GM19455 (cell line): ENCODE data around the gene MTMR11.
"Not testable (repeated sequence)": the region's sequence is repeated elsewhere in the genome, so short reads cannot be mapped to it uniquely, and the experiment has no call there.

ENCODE experiments used
- ATAC-seq: cut with Tn5 transposase; IDR thresholded peaks from one replicate; pipeline ENCODE4 v1.9.1; 2021; ENCODE audit not compliant: unreplicated experiment

Gene MTMR11, protein sequence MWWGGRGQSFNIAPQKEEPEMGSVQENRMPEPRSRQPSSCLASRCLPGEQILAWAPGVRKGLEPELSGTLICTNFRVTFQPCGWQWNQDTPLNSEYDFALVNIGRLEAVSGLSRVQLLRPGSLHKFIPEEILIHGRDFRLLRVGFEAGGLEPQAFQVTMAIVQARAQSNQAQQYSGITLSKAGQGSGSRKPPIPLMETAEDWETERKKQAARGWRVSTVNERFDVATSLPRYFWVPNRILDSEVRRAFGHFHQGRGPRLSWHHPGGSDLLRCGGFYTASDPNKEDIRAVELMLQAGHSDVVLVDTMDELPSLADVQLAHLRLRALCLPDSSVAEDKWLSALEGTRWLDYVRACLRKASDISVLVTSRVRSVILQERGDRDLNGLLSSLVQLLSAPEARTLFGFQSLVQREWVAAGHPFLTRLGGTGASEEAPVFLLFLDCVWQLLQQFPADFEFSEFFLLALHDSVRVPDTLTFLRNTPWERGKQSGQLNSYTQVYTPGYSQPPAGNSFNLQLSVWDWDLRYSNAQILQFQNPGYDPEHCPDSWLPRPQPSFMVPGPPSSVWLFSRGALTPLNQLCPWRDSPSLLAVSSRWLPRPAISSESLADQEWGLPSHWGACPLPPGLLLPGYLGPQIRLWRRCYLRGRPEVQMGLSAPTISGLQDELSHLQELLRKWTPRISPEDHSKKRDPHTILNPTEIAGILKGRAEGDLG

DNA sequence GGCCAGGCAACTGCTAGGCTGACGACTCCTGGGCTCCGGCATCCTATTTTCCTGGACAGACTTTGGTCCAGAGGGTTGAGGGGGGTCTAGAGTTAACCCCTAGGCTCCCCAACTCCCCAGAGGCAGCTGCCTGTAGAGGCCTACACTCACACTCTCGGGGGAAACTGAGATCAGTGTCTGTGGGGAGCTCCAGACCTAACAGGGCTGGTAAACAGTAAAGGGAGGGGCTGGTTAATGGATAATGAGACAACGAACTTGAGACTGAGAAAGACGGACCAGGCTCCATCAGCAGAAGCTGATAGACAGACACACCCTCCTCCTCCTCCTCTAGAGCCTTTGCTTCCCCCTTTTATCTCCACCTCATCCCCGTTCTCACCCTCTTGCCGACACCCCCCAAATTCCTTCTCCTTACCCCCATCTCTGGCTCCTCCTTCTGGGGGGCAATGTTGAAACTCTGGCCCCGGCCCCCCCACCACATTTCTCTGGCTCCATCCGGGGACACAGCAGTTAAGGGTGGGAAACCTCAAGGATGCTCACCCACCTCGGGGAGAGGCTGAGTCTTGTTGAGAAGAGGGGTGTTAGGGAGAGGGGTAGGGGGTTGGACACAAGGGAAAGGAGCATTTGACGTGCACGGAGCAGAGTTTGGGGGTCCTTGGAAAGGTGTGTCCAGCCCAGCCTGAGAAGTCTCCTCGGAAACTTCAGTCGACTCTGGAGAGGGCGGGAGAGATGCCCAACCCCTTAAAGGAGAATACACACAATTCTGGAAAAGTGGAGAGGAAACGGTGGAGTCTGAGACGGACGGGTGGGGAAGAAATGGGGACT, at the start of gene MTMR11:
Gene MTMR11, minus strand, starts transcription at position 710 of the 822 bp plus-strand sequence. Its CDS starts 232 bp downstream, at position 478.
- ATAC-seq: no peak

DNA sequence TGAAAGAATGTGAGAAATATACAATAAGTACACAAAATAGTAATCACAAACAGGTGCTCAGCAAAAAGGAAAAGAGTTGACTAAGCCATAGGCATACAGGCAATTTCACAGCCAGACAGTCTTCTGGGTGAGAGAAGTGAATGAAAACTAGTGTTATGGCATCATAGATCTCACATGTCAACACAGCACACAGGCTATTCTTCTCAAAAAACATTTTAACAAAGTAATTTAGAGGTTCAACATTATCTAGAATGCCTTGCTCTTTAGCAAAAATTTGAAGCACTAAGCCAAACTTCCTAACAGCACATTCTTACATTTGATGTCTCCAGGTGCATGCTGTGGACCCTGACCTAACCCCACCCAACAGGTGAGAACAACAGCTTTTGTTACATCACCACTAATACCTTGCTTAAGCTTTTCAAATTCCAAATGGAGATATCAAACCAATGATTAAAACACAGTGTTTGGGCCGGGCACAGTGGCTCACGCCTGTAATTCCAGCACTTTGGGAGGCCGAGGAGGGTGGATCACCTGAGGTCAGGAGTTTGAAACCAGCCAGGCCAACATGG, 43.4 kb upstream of the MTMR11 start:
- no peak for ATAC-seq

DNA sequence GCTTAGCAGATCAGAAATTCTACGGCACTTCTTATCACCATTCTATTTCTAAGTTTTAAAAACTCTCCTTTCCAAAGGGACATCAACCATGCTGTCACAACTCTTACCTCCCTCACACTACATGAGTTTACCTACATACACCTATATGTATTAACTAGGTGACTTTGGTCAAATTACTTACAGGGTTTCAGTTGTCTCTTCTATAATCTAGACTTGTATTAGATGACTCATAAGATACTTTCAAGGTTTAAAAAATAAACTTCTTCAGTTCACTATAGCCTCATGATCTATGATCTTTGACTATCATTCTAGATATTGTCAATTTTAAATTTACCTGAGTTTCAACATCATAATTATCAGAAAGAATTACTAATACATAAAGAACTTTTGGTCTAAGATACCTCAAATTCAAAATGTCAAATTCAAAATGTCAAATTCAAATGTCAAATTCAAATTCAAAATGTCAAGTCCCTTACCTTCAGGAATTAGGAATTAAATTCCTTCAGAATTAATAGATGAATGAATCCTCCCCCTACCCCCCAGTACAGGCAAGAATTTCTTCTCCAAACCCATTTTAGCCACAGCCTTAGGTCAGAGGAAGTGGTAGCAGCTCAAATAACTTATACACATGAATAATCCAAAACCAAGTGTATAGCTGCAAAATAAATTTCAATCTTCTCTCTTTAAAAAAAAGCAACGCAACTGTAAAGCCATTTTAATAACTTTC, 42.7 kb upstream of the MTMR11 start:
- ATAC-seq: no peak

DNA sequence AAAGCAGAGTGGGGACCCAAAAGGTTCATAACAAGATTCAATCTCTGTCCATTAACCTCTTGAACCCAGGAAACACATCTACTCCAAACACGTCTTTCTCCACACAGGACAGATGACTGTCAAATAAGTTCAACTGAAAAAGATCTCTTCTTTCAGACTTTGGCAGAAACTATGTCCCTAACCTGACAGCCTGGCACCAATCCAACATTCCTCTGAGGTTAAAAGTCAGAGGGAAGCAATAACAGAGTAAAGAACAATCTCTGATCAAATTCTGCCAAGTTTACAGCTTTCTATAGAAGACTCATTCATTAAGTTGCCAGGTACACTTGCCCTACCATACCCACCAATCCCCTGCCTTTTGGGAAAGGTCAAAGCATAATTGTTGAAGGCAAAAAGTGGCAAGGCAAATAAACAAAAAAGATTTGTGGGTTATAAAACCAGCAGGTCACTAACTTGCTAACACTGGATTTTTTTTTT, 41.9 kb upstream of the MTMR11 start:
- no peak for ATAC-seq

DNA sequence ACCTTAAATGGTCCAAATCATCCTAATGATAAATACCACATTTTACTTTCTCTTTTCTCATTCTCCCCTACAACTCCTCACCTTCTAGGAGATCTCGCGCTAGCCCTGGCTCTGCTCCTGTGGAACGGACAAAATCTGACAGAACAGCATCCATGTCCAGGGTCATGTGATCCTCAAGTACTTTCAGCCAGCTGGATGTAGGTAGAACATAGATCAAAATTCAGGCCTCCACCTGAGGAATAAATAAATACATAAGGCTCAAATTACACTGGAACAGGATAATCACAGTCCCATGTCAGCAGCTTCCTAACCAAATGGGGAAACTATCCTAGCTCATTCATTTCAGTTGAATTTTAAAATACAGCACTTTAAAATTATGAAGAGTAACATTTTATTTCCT, 40.7 kb upstream of the MTMR11 start:
- ATAC-seq: no peak

DNA sequence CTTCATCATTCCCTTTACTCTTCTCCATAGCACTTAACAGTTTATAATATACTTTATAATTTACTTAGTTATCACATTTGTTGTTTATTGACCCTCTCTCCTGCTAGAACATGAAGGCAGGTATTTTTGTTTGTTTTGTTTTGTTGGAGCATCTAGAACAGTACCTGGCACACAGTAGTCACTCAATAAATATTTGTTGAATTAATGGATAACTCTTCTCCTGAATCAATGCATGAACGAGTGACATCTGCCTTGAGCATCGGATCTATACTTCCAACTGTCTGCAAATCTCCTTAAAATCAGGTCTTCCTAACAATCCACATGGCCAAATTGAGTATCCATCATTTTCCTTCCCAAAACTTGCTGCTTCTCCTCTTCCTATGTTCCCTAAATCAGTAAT, 35.9 kb upstream of the MTMR11 start:
- ATAC-seq: no peak

DNA sequence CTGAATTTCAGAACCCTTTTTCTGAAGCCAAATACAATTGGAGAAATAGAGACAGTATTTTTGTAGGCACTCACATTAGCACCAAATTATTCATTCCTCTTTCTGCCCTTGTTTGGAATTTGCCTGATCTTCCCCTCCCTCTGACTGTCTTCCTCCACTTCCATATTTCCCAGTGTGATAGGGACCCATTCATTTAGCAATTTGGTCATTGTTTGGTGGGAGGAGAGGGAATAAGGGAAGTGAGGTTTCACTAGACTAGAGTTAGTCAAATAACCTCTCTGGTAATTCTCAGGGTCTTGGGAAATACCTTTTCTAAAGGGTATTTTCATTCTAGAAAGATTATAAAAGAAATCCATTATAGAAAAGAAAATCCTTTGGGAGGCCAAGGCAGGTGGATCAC, 31.0 kb upstream of the MTMR11 start:
- no peak for ATAC-seq

DNA sequence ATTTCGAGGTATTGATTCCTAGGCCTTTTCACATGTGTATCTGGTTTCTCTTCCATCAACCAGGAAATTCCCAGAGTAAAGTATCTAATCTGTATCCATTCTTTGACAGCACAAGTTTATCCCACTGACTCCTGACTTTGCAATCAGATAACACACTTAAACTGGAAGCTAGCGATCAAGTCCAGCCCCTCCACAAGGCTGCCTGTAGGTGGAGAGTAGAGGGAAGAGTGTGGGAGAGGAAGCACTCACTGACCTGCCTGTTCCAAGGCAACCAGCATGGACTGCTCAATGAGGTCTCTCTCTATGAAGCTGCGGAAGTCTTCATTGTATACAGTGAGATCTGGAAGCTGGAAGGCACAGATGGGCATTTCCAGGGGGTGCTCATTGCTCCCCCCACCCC, 30.4 kb upstream of the MTMR11 start:
- no peak for ATAC-seq

DNA sequence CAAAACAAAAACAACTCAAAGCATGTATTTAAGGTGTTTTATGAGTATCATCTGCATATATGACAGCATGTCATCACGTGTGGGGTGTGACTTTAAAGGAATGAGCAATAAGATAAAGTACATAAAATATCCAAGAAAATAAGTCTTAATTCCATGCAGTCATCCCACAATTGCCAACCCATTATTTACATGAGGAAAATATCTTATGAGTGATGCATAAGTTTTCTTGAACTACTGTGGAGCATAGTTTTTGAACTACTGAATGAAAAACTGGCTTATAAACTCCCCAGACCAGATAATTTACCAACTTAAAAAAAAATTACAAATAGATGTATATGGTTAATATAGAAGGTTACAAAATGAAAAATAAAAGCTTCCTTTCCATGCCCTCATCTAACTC, 29.7 kb upstream of the MTMR11 start:
- ATAC-seq: no peak

DNA sequence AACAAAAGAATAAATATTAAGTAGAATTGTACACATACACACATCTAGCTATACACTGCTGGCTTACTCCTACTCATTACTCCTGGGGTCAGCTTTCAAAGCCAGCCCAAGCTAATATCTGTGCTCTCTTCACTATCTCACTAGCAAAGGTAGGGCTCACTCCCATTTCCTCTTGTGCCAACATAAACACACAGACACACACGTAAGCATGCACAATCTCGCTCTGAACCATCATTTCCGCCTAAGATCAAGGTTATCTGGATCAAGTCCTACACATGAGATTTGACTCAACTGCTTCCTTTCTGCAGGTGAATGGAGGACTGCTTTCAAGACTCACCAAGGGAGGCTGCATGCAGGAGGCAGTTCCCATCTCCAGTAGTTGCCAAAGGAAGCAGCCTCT, 28.8 kb upstream of the MTMR11 start:
- ATAC-seq: no peak

DNA sequence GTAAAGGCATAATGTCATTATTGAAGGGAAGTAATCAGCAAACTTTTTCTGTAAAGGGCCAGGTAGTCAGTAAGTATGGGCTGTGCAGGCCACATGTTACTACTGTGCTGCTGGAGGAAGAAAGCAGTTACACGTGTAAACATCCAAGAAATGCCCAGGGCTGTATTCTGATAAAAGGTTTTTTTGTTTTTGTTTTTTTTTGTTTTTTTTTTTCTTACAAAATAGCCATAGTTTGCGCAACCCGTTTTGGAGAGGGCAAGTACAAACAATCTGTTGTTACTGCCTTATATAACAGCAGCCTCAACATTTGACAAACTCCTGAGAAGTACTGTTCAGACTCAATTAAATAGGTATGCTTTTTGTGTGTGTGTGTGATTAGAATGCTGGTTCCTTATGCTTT, 26.7 kb upstream of the MTMR11 start:
- no peak for ATAC-seq

DNA sequence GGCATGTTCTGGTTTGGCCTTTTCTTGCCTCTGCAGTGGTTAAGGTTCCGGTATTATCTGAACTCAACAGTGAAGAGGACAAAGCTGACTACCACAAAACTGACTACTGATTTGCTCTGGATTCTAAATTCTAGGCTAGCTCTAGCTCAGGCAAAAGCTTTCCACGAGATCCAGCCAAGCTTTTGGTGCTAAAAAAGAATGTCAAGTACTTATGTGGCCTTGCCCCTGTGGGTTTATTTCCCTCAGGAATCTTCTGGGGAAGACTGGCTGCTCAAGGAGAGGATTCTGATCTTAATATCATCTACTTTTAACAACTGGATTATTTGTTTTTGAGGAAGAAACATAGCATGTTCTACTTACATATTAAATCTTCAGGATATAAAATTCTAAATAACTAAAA, 26.1 kb upstream of the MTMR11 start:
- ATAC-seq: no peak

DNA sequence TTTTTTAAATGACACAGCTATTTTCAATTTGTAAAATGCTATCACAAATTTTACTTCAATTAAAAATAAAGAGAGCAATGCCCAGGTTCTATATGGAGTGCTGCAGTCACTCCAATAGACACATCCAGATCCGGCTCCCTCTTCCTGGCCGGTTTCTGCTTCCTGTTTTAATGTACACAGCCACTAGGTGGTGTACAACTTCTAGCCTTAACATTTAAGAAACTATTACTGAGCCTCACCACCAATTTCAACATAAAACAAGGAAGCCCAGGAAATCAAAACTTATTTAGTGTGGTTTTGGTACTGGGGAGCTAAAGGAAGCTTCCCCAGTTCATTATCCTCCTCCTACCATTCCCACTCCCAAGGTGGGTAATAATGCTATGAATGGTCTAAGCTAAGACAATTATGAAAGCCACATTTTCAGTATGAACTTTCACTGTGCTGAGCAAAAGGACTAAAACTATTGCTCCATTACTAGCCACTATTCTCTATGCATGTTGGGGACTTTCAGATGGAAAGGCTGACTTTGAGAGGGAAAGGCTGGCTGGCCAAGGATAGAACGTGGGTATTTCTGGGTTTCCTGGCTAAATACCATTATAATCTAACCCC, 25.5 kb upstream of the MTMR11 start:
- no peak for ATAC-seq

DNA sequence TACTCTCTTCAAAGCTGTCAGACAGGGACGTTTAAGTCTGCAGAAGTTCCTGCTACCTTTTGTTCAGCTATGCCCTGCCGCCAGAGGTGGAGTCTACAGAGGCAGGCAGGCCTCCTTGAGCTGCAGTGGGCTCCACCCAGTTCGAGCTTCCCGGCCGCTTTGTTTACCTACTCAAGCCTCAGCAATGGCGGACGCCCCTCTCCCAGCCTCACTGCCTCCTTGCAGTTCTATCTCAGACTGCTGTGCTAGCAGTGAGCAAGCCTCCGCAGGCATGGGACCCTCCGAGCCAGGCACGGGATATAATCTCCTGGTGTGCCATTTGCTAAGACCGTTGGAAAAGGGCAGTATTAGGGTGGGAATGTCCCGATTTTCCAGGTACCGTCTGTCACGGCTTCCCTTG, 20.9 kb upstream of the MTMR11 start:
- not testable (repeated sequence) for ATAC-seq

DNA sequence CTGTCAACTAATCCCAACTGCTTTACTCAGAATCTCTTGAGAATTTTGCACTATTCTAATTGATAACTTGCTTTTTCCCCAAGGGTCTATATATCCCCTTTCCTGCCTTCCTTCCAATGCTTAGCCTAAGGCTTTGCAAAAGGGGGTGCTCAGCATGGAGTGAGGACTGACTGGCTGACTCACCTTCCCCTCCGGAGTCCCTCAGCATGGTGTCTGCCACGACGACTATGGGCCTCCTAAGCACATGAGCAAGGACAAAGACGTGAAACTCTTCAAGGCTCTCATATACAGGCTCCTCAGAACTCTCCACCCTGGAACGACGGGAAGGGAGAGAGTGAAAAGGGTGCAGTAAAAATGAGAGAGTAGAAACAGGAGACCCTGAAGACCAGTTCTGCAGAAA, 13.2 kb upstream of the MTMR11 start:
- no peak for ATAC-seq

DNA sequence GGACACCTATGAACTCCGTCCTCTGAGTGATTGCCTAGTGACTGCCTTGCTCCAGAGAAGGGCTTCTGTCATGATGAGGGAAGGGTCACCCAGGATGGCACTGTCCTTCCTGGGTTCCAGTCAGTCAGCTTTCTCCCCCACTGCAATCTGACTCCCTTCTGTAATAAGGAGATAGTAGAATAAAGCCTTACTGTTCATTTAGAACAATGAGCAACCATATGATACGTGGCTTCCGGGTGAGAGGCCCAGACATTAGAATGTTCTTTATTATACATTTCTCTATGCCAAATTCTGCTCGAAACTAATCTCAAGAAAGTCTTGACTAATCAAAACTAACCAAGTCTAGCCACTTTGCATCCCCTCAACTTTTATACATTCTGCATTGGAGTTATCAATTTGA, 8.5 kb upstream of the MTMR11 start:
- ATAC-seq: no peak

DNA sequence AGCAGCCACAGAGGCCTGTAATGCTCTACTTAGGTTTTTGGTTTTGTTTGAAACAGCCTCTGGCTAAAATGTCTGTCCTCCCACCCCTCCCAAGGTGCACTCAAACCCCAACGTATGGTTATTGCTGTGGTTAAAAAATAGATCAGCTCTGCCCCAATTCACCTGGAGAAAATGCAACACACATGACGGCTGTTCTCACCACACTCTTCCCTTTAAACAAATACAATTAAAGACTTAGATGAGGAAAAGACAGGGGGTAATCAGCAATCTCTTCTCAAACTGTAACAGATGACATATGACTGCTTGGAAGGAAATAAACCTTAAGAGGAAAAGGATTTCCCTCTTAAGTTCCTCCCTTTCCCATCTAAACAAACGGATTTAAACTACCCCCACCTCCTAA, 6.2 kb upstream of the MTMR11 start:
- no peak for ATAC-seq

DNA sequence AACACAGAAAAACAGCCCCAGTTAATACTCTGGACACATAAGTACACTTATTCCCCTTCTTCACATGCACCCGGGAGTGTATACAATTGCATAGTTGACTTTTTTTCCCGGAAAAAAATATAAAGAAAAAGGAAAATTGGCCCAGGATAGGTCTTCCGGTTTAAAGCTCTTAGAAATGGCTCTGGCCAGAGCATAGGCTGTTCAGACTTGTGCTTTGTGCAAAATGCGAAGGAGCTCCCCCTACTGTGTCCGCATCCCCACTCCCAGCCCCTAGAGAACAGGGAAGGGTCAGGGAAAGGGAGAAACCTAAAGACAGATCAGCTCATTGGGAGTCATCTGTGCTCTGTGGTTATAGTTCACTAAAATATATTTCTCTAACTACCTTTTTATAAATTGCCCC, 5.5 kb upstream of the MTMR11 start:
- no peak for ATAC-seq

DNA sequence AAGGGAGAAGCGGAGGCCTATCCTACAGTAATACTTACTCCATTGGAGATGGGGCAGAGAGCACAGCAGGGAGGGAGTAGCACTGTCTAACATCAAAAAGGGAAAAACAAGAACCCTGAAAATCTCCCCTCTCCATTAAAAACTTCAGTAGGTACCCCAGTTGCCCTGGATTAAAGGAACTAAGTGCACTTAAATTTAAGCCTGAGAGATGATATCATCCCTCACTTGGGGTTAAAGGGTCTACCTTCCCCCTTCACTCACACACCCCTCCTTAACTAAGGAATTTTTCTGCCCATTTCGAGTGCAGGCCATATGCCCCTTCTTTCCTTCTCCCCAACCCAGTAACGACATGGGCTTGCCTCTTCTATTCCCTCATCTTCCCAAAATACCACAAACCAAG, 3.7 kb upstream of the MTMR11 start:
- no peak for ATAC-seq

DNA sequence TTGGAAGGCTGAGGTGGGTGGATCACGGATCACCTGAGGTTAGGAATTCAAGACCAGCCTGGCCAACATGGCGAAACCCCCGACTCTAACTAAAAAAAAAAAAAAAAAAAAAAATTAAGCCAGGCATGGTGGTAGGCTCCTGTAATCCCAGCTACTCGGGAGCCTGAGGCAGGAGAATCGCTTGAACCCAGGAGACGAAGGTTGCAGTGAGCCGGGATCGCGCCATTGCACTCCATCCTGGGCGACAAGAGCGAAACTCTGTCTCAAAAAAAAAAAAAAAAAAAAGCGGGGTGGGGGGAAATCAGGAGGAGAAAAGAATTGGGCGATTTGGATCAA, 2.0 kb upstream of the MTMR11 start:
- ATAC-seq: not testable (repeated sequence)
